Activated T-cell treated with anti-CD3 and anti-CD28 coated beads, Interleukin-2, amount 50 U/mL, for 1 hour (primary cell): ENCODE results near the gene CREBZF.
"Not testable (repeated sequence)": the region's sequence is repeated elsewhere in the genome, so short reads cannot be mapped to it uniquely, and the experiment has no call there.

Experiments
- DNase-seq: peaks from one replicate; pipeline ENCODE4 v3.0.0-alpha.2; 2020

Gene CREBZF

DNA sequence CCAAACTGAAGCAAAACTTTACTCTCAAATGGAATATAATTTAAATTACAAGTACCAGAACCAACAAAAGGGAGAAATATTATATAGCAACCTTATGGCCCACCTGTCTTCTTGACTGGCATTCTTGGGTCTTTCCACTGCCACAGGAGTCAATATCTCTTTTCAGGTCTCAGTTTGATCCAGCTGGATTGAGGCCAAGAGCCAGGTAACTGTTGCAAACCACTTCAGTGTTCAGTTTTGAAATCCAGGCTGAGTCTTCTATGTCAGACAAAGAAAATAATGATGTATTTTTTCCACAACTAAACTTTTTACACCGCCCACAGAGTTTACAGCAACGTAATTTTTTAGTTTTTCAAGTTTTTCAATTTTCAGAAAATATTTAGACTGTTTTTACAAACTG is 38.4 kb downstream of the CREBZF start:
- DNase-seq: no peak

DNA sequence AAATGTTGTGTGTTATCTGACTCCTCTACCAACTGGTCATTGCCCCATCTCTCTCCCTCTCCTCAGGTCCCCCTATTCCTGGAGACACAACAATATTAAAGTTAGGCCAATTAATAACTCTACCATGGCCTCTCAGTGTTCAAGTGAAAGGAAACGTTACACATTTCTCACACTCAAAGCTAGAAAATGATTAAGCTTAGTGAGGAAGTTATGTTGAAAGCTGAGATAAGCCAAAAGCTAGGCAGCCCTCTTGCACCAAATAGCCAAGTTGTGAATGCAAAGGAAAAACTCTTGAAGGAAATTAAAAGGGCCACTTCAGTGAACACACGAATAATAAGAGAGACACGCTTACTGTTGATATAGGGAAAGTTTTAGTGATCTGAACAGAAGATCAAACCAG is 44.7 kb downstream of the CREBZF start:
- no peak for DNase-seq

DNA sequence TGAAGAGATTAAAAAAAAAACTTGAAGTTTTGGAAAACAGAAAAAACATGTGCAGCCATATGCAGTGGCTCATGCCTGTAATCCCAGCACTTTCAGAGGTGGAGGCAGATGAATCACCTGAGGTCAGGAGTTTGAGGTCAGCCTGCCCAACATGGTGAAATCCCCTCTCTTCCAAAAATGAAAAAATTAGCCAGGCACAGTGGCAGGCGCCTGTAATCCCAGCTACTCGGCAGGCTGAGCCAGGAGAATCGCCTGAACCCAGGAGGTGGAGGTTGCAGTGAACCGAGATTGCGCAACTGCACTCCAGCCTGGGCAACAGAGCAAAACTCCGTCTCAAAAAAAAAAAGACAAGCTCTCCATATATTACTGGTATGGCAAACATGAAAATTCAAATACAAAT is 45.4 kb downstream of the CREBZF start:
- DNase-seq: no peak

DNA sequence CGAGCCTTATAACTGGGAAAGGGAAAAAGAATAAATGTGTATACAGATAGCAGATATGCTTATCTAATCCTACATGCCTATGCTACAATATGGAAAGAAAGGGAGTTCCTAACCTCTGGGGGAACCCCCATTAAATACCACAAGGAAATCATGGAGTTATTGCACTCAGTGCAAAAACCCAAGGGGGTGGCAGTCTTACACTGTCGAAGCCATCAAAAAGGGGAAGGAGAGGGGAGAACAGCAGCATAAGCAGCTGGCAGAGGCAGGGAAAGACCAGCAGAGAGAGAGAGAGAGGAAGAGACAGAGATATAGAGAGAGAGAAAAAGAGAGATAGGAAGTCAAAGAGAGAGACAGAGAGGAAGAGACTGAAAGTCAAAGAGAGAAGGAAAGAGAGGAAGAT is 53.3 kb downstream of the CREBZF start:
- not testable (repeated sequence) for DNase-seq
